Measurements from ENCODE around the gene RHBDL1. TPM values are rescaled to one million over a fixed set of nuclear protein-coding genes. Genes with fewer than 3 reads are reported as not detected.

Gene RHBDL1
- total RNA-seq, 2 donors from 2014 or later: 0.42 to 8.0 TPM

DNA sequence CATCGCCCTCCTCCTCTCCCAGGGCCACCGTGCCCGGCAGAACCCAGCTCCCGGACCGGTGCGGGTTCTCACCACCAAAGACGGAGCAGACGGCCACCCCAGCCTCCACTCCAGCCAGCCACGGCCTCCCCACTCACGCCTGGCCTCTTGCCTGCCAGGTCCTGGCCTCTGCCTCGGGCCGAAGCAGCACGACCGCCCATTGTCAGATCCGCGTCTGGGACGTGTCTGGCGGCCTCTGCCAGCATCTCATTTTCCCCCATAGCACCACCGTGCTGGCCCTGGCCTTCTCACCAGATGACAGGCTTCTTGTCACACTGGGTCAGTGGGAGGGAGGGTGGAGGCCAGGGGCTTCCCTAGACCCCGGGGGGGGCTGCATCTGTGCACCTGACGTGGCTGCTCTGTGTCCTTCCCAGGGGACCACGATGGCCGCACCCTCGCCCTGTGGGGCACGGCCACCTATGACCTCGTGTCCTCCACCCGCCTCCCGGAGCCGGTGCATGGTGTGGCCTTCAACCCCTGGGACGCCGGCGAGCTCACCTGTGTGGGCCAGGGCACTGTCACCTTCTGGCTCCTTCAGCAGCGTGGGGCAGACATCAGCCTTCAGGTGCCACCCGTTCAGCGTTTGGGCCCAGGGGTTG, 14.2 kb upstream of the RHBDL1 start:
- no peak overlapping the region for H3K4me3 ChIP-seq
- H3K36me3 ChIP-seq: no peaks in the 10 kb centered on the region
- DNase-seq (ENCODE audit: low spot score) (no peak), ATAC-seq (ENCODE audit: insufficient number of reproducible peaks, low FRiP score, low read depth) (no peak)
- no peaks in the 10 kb centered on the region for H3K9me3 ChIP-seq
- H3K27ac ChIP-seq: no peak overlapping the region
- TF ChIP-seq, protein P1, sequence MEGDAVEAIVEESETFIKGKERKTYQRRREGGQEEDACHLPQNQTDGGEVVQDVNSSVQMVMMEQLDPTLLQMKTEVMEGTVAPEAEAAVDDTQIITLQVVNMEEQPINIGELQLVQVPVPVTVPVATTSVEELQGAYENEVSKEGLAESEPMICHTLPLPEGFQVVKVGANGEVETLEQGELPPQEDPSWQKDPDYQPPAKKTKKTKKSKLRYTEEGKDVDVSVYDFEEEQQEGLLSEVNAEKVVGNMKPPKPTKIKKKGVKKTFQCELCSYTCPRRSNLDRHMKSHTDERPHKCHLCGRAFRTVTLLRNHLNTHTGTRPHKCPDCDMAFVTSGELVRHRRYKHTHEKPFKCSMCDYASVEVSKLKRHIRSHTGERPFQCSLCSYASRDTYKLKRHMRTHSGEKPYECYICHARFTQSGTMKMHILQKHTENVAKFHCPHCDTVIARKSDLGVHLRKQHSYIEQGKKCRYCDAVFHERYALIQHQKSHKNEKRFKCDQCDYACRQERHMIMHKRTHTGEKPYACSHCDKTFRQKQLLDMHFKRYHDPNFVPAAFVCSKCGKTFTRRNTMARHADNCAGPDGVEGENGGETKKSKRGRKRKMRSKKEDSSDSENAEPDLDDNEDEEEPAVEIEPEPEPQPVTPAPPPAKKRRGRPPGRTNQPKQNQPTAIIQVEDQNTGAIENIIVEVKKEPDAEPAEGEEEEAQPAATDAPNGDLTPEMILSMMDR (IDR thresholded peaks at IDR 0.05): no peak
- H3K4me1 ChIP-seq (ENCODE audit: control insufficient read depth in 1 of 2, low read depth in 2 of 2): no peaks in the 10 kb centered on the region
- H3K27me3 ChIP-seq (replicated peaks; ENCODE audit: insufficient read depth): no peaks in the 10 kb centered on the region

DNA sequence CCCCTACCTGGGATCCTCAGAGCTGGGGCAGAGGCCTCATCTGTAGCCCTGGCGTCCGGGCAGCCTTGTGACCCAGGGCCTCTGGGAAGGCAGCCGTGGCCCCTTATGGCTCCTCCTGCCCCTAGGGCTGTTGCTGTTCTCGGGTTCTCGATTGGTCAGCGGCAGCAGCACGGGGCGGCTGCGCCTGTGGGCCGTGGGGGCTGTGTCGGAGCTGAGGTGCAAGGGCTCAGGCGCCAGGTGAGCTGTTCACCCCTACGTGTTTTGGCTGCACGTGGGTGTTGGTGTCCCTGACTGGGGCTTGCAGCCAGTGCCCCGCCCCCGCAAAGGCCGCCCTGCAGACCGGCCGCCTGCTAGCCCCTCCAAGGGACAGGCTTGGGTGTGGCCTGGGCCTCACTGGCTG, 13.4 kb upstream of the RHBDL1 start:
- DNase-seq (ENCODE audit: low spot score): no peak
- H3K4me3 ChIP-seq: no peak overlapping the region
- no peaks in the 10 kb centered on the region for H3K9me3 ChIP-seq
- no peak overlapping the region for H3K27ac ChIP-seq
- H3K36me3 ChIP-seq: no peaks in the 10 kb centered on the region
- TF ChIP-seq, protein P1 (IDR thresholded peaks at IDR 0.05): no peak
- no peaks in the 10 kb centered on the region for H3K27me3 ChIP-seq (replicated peaks; ENCODE audit: insufficient read depth)
- no peak for ATAC-seq (ENCODE audit: insufficient number of reproducible peaks, low FRiP score, low read depth)
- H3K4me1 ChIP-seq (ENCODE audit: control insufficient read depth in 1 of 2, low read depth in 2 of 2): no peaks in the 10 kb centered on the region

DNA sequence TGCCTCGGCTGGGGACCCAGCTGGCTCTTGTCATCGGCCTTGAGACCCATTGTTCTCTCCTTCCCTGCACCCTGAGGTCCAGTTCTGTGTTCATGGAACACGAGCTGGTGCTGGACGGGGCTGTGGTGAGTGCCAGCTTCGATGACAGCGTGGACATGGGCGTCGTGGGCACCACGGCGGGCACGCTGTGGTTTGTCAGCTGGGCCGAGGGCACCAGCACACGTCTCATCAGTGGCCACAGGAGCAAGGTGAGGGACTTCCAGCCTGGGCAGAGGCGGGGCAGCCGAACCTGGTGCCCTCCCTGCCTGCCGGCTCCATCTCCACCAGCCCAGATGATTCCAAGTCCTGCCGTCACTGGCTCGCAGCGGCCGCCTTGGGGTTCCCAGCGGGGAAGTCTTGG, 12.9 kb upstream of the RHBDL1 start:
- Histone ChIP-seq H3K4me3 (no peak overlapping the region), H3K36me3 (no peaks in the 10 kb centered on the region), H3K27ac (no peak overlapping the region), H3K27me3 (replicated peaks; ENCODE audit: insufficient read depth) (no peaks in the 10 kb centered on the region), H3K9me3 (no peaks in the 10 kb centered on the region), H3K4me1 (ENCODE audit: control insufficient read depth in 1 of 2, low read depth in 2 of 2) (peaks cover 0 to 4% of the 10 kb centered on the region in 2 donors)
- TF ChIP-seq, protein P1 (IDR thresholded peaks at IDR 0.05): no peak
- ATAC-seq (ENCODE audit: insufficient number of reproducible peaks, low FRiP score, low read depth) (no peak), DNase-seq (ENCODE audit: low spot score) (no peak)

DNA sequence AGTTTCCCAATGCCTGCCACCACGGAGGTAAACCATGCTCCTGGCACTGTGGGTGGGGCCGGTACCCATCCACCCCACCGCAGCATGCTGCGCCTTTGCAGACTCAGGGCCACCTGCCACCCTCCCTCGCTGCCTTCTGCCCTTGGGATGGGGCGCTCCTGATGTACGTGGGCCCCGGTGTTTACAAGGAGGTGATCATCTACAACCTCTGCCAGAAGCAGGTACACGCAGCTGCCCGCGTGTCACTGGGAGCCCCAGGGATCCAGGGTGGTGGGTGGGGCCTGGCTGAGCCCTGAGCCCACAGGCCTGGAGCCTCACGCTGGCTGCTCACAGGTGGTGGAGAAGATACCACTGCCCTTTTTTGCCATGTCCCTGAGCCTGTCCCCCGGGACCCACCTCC, 8.9 kb upstream of the RHBDL1 start:
- Histone ChIP-seq H3K9me3 (no peaks in the 10 kb centered on the region), H3K27ac (no peak overlapping the region), H3K27me3 (replicated peaks; ENCODE audit: insufficient read depth) (no peaks in the 10 kb centered on the region), H3K4me3 (no peak overlapping the region), H3K4me1 (ENCODE audit: control insufficient read depth in 1 of 2, low read depth in 2 of 2) (peaks cover 7 to 19% of the 10 kb centered on the region in 2 donors), H3K36me3 (peaks cover 20% of the 10 kb centered on the region)
- TF ChIP-seq, protein P1 (IDR thresholded peaks at IDR 0.05): no peak
- DNase-seq (ENCODE audit: low spot score): no peak
- ATAC-seq (ENCODE audit: insufficient number of reproducible peaks, low FRiP score, low read depth): no peak

DNA sequence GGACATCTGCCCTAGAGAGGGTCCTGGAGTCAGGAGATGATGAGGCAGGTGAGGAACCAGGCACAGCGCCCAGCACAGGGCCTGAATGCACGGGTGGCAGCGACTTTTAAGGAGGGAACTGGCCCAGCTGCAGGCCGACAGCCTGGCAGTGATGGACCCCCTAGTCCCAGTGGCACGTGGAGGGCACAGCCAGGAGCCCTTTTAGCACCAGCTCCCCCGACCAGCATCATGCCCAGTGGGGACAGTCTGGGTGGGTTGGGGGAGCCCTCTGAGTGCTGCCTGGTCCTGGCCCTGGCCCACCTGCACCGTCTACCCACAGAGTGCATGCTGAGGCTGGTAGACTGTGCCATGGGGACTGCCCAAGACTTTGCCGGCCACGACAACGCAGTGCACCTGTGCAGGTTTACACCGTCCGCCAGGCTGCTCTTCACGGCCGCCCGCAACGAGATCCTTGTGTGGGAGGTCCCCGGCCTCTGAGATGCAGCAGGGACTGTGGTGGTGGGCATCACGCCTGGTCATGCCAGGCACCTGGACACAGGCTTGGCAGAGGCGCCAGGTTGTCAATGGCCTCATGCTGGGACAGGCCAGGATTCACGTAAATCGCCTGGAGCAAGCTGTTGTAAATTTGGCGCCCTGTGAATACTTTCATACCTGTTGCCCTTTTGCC, 8.2 kb upstream of the RHBDL1 start:
- Histone ChIP-seq H3K27me3 (replicated peaks; ENCODE audit: insufficient read depth) (no peaks in the 10 kb centered on the region), H3K27ac (peak overlapping the region in 1 of 2 donors; percentile 68), H3K4me3 (peak overlapping the region; percentile 91), H3K36me3 (peaks cover 26% of the 10 kb centered on the region), H3K9me3 (no peaks in the 10 kb centered on the region), H3K4me1 (ENCODE audit: control insufficient read depth in 1 of 2, low read depth in 2 of 2) (peaks cover 7 to 19% of the 10 kb centered on the region in 2 donors)
- TF ChIP-seq, protein P1 (IDR thresholded peaks at IDR 0.05): no peak
- ATAC-seq (ENCODE audit: insufficient number of reproducible peaks, low FRiP score, low read depth) (no peak), DNase-seq (ENCODE audit: low spot score) (no peak)
